Glutamatergic neuron (in vitro differentiated cells): Measurements from ENCODE around the gene CNKSR1. TPM values are rescaled to one million over a fixed set of nuclear protein-coding genes. Genes with fewer than 3 reads are reported as not detected.

Experiments
- DNase-seq: peaks from one replicate; pipeline ENCODE4 v3.0.0; 2022
- H3K27ac Mint-ChIP-seq: one replicate; pipeline ENCODE4 v1.8.0; 2020; ENCODE audit warnings: mild to moderate bottlenecking, mixed read lengths, inconsistent platforms; ENCODE audit not compliant: unreplicated experiment
- H3K27me3 Mint-ChIP-seq: one replicate; pipeline ENCODE4 v1.8.0; 2020; ENCODE audit warnings: mild to moderate bottlenecking, moderate library complexity, mixed read lengths, inconsistent platforms; ENCODE audit not compliant: unreplicated experiment
- H3K36me3 Mint-ChIP-seq: one replicate; pipeline ENCODE4 v1.8.0; 2020; ENCODE audit warnings: mild to moderate bottlenecking, mixed read lengths, inconsistent platforms; ENCODE audit not compliant: unreplicated experiment
- H3K4me1 Mint-ChIP-seq: one replicate; pipeline ENCODE4 v1.8.0; 2020; ENCODE audit warnings: mild to moderate bottlenecking, low read depth, mixed read lengths, inconsistent platforms; ENCODE audit not compliant: unreplicated experiment
- H3K4me3 Mint-ChIP-seq: one replicate; pipeline ENCODE4 v1.8.0; 2020; ENCODE audit warnings: mild to moderate bottlenecking, mixed read lengths, inconsistent platforms; ENCODE audit not compliant: unreplicated experiment
- H3K9me3 Mint-ChIP-seq: one replicate; pipeline ENCODE4 v1.8.0; 2020; ENCODE audit warnings: mild to moderate bottlenecking, moderate library complexity, mixed read lengths, inconsistent platforms; ENCODE audit not compliant: unreplicated experiment
- CTCF ChIP-seq: fragments of 200-600 bp; sonication (generic); IDR thresholded peaks from one replicate; pipeline ENCODE4 v1.5.0; 2021; ENCODE audit not compliant: partially characterized antibody, unreplicated experiment
- total RNA-seq: library from RNA; stranded (reverse); fragmentation: NEBNext Ultra II Directional; extraction: Animal tissue kit (Norgen Biotek cat#: 25700); gene quantifications from one replicate; pipeline ENCODE4 v1.2.1, GENCODE V29; 2021; ENCODE audit not compliant: unreplicated experiment

The CNKSR1 gene
- total RNA-seq, 1 donor from 2014 or later: 9.9 TPM

GRCh38 chr1:26200413-26200812 is 23.1 kb downstream of the CNKSR1 start:
- Mint-ChIP-seq H3K9me3 (peaks cover 4% of the 10 kb centered on the region), H3K27ac (no peak overlapping the region), H3K36me3 (no peaks in the 10 kb centered on the region), H3K27me3 (peaks cover 10% of the 10 kb centered on the region), H3K4me1 (peaks cover 19% of the 10 kb centered on the region), H3K4me3 (no peak overlapping the region)
- TF ChIP-seq CTCF: no peak
- DNase-seq: no peak

GRCh38 chr1:26203642-26204318 is 26.5 kb downstream of the CNKSR1 start:
- peak overlapping the region; percentile 38 for H3K4me3 Mint-ChIP-seq
- H3K36me3 Mint-ChIP-seq: no peaks in the 10 kb centered on the region
- H3K4me1 Mint-ChIP-seq: peaks cover 21% of the 10 kb centered on the region
- H3K27me3 Mint-ChIP-seq: peaks cover 7% of the 10 kb centered on the region
- H3K27ac Mint-ChIP-seq: peak overlapping the region; percentile 68
- peak; percentile 62 for DNase-seq
- peaks cover 4% of the 10 kb centered on the region for H3K9me3 Mint-ChIP-seq
- TF ChIP-seq CTCF: no peak

GRCh38 chr1:26210147-26210870 is 33.0 kb downstream of the CNKSR1 start:
- no peaks in the 10 kb centered on the region for H3K9me3 Mint-ChIP-seq

DNA sequence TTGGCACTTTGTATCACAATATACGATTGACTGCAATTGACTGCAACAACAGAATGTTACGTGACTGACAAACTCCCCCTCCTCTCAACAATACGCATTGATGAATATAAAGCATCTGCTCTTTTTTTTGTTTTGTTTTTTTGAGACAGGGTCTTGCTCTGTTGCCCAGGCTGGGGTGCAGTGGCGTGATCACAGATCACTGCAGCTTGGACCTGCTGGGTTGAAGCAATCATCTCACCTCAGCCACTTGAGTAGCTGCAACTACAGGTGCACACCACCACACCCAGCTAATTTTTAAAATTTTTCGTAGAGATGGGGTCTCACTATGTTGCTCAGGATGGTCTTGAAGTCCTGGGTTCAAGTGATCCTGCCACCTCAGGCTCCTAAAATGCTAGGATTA is 35.4 kb downstream of the CNKSR1 start:
- Mint-ChIP-seq H3K4me1 (peaks cover 11% of the 10 kb centered on the region), H3K27ac (no peak overlapping the region), H3K36me3 (no peaks in the 10 kb centered on the region), H3K9me3 (no peaks in the 10 kb centered on the region), H3K4me3 (no peak overlapping the region), H3K27me3 (no peaks in the 10 kb centered on the region)
- TF ChIP-seq CTCF: no peak
- no peak for DNase-seq

More at GRCh38 chr1:26210147-26210870, 33.0 kb downstream of the CNKSR1 start:
- no peak for TF ChIP-seq CTCF
- no peak overlapping the region for H3K4me3 Mint-ChIP-seq
- H3K4me1 Mint-ChIP-seq: peaks cover 13% of the 10 kb centered on the region
- no peak overlapping the region for H3K27ac Mint-ChIP-seq
- no peaks in the 10 kb centered on the region for H3K36me3 Mint-ChIP-seq
- no peak for DNase-seq
- no peaks in the 10 kb centered on the region for H3K27me3 Mint-ChIP-seq

- no peak for DNase-seq
- peaks cover 11% of the 10 kb centered on the region for H3K4me1 Mint-ChIP-seq
- H3K9me3 Mint-ChIP-seq: no peaks in the 10 kb centered on the region
- H3K36me3 Mint-ChIP-seq: no peaks in the 10 kb centered on the region
- H3K27me3 Mint-ChIP-seq: no peaks in the 10 kb centered on the region
- no peak for TF ChIP-seq CTCF
- H3K4me3 Mint-ChIP-seq: no peak overlapping the region
- H3K27ac Mint-ChIP-seq: no peak overlapping the region
Observed at GRCh38 chr1:26213335-26213905, 36.1 kb downstream of the CNKSR1 start.
